Neuronal stem cell (in vitro differentiated cells): ENCODE results near the gene UBE2L6.

Source experiments
- DNase-seq: peaks from one replicate; pipeline ENCODE4 v3.0.0-alpha.2; 2013; ENCODE audit warnings: low spot score
- H2AFZ ChIP-seq: one replicate; pipeline ENCODE4 v1.6.1; 2013; ENCODE audit warnings: mild to moderate bottlenecking, low read length, inconsistent platforms
- H2AK5ac ChIP-seq: 2 replicates; pipeline ENCODE4 v1.6.1; 2013; ENCODE audit warnings: low read depth, mild to moderate bottlenecking, inconsistent platforms, low read length, moderate library complexity, mixed read lengths
- H2BK120ac ChIP-seq: 2 replicates; pipeline ENCODE4 v1.6.1; 2013; ENCODE audit warnings: low read depth, mild to moderate bottlenecking, inconsistent platforms, low read length, moderate library complexity, mixed read lengths
- H2BK12ac ChIP-seq: one replicate; pipeline ENCODE4 v1.6.1; 2013; ENCODE audit warnings: low read length, inconsistent platforms
- H2BK15ac ChIP-seq: 2 replicates; pipeline ENCODE4 v1.6.1; 2013; ENCODE audit warnings: mild to moderate bottlenecking, low read length, inconsistent platforms, mixed read lengths
- H2BK5ac ChIP-seq: one replicate; pipeline ENCODE4 v1.6.1; 2013; ENCODE audit warnings: inconsistent platforms, mild to moderate bottlenecking, low read length, moderate library complexity
- H3K14ac ChIP-seq: one replicate; pipeline ENCODE4 v1.6.1; 2013; ENCODE audit warnings: low read length, inconsistent platforms
- H3K18ac ChIP-seq: 2 replicates; pipeline ENCODE4 v1.6.1; 2013; ENCODE audit warnings: low read length, inconsistent platforms
- H3K23ac ChIP-seq: 2 replicates; pipeline ENCODE4 v1.6.1; 2013; ENCODE audit warnings: low read depth, mild to moderate bottlenecking, mixed read lengths, low read length, inconsistent platforms; ENCODE audit not compliant: poor library complexity
- H3K27ac ChIP-seq: replicated peaks from 3 replicates; pipeline ENCODE4 v1.5.1; 2013; ENCODE audit warnings: low read length, inconsistent platforms
- H3K27me3 ChIP-seq, 3 experiments: 2 replicates each; pipeline ENCODE4 v1.6.1; 2013; ENCODE audit warnings: low read length in 3 of 3, mild to moderate bottlenecking in 2 of 3, inconsistent platforms in 1 of 3, low read depth in 1 of 3, mixed read lengths in 1 of 3, moderate library complexity in 1 of 3; ENCODE audit not compliant: control insufficient read depth in 3 of 3, insufficient read depth in 3 of 3
- H3K36me3 ChIP-seq, 2 donors: replicated peaks in 1 of 2; 2 replicates each; pipeline ENCODE4 v1.6.1; 2013; ENCODE audit warnings: low read length in 2 of 2; ENCODE audit not compliant: control insufficient read depth in 2 of 2, insufficient read depth in 2 of 2
- H3K4ac ChIP-seq: 2 replicates; pipeline ENCODE4 v1.6.1; 2013; ENCODE audit warnings: inconsistent platforms, mild to moderate bottlenecking, low read length, moderate library complexity
- H3K4me1 ChIP-seq, 2 donors: 1 replicate in 1 of 2; 2 replicates in 1 of 2; pipeline ENCODE4 v1.6.1; 2013; ENCODE audit warnings: low read length in 2 of 2, low read depth in 1 of 2; ENCODE audit not compliant: control insufficient read depth in 2 of 2, insufficient read depth in 1 of 2
- H3K4me2 ChIP-seq: one replicate; pipeline ENCODE4 v1.6.1; 2013; ENCODE audit warnings: mild to moderate bottlenecking, low read length, inconsistent platforms; ENCODE audit not compliant: insufficient read depth, poor library complexity, severe bottlenecking
- H3K4me3 ChIP-seq, 2 donors: 2 replicates each; pipeline ENCODE4 v1.5.1; 2013; ENCODE audit warnings: low read length in 2 of 2, mild to moderate bottlenecking in 2 of 2, inconsistent platforms in 1 of 2, moderate library complexity in 1 of 2
- H3K79me1 ChIP-seq: one replicate; pipeline ENCODE4 v1.6.1; 2013; ENCODE audit warnings: low read depth, mild to moderate bottlenecking, inconsistent platforms, low read length, moderate library complexity
- H3K9ac ChIP-seq: one replicate; pipeline ENCODE4 v1.6.1; 2013; ENCODE audit warnings: mild to moderate bottlenecking, low read depth, low read length, inconsistent platforms; ENCODE audit not compliant: poor library complexity
- H3K9me3 ChIP-seq, 2 donors: replicated peaks in 1 of 2; 2 replicates each; pipeline versions ENCODE3 to v1.6.1; 2013; ENCODE audit warnings: low read length in 2 of 2, mild to moderate bottlenecking in 2 of 2, inconsistent platforms in 1 of 2, low read depth in 1 of 2, mixed read lengths in 1 of 2, moderate library complexity in 1 of 2; ENCODE audit not compliant: control insufficient read depth in 2 of 2, insufficient read depth in 1 of 2
- H4K8ac ChIP-seq: one replicate; pipeline ENCODE4 v1.6.1; 2013; ENCODE audit warnings: low read depth, mild to moderate bottlenecking, inconsistent platforms, low read length, moderate library complexity
- H4K91ac ChIP-seq: one replicate; pipeline ENCODE4 v1.6.1; 2013; ENCODE audit warnings: low read length, low read depth, mild to moderate bottlenecking, inconsistent platforms; ENCODE audit not compliant: poor library complexity
- WGBS, 2 donors: extraction: QIAGEN DNeasy Blood & Tissue Kit; methylation state at CpG; one replicate each; pipeline ENCODE4 v1.1.7; 2013; ENCODE audit warnings: missing lambda C conversion rate in 2 of 2, mixed read lengths in 1 of 2; ENCODE audit not compliant: insufficient read length in 2 of 2, insufficient replicate concordance in 1 of 2; ENCODE audit errors: extremely low coverage in 2 of 2; 5-methylcytosine and 5-hydroxymethylcytosine counted together

The UBE2L6 gene

GRCh38 chr11:57512646-57513451 is 54.6 kb downstream of the UBE2L6 start:
- Histone ChIP-seq H2BK15ac (no peak overlapping the region), H3K18ac (no peak overlapping the region), H2BK5ac (no peak overlapping the region), H3K27me3 (peaks cover 0 to 49% (median 22%) of the 10 kb centered on the region in 3 experiments), H2BK12ac (no peak overlapping the region), H3K14ac (no peak overlapping the region), H3K79me1 (peaks cover 1% of the 10 kb centered on the region), H3K4me2 (no peak overlapping the region), H3K36me3 (no peaks in the 10 kb centered on the region), H2AFZ (no peak overlapping the region), H2AK5ac (no peak overlapping the region), H4K91ac (no peak overlapping the region), H3K4me1 (peaks cover 4 to 7% of the 10 kb centered on the region in 2 donors), H3K9ac (no peak overlapping the region), H3K27ac (no peak overlapping the region), H3K9me3 (no peaks in the 10 kb centered on the region), H3K4me3 (no peak overlapping the region), H4K8ac (no peak overlapping the region), H3K4ac (no peak overlapping the region), H2BK120ac (no peak overlapping the region), H3K23ac (no peak overlapping the region)
- WGBS, 2 donors = no CpG with 5 or more reads among the region's 12 CpGs
- DNase-seq = no peak

- Histone ChIP-seq H3K27ac (no peak overlapping the region), H3K23ac (no peak overlapping the region), H2AK5ac (no peak overlapping the region), H2BK120ac (no peak overlapping the region), H3K9ac (no peak overlapping the region), H3K4me3 (no peak overlapping the region), H3K36me3 (no peaks in the 10 kb centered on the region), H2BK15ac (no peak overlapping the region), H2AFZ (no peak overlapping the region), H3K79me1 (peaks cover 1% of the 10 kb centered on the region), H3K27me3 (peaks cover 0 to 42% (median 22%) of the 10 kb centered on the region in 3 experiments), H3K4ac (no peak overlapping the region), H3K4me1 (peaks cover 4 to 7% of the 10 kb centered on the region in 2 donors), H4K91ac (no peak overlapping the region), H3K4me2 (no peak overlapping the region), H3K9me3 (no peaks in the 10 kb centered on the region), H3K18ac (no peak overlapping the region), H2BK5ac (no peak overlapping the region), H3K14ac (no peak overlapping the region), H4K8ac (no peak overlapping the region), H2BK12ac (no peak overlapping the region)
- no CpG with 5 or more reads among the region's 6 CpGs for WGBS, 2 donors
- DNase-seq = no peak
Measured at GRCh38 chr11:57511741-57512430, 55.6 kb downstream of the UBE2L6 start.

GRCh38 chr11:57508341-57509170 is 58.9 kb downstream of the UBE2L6 start:
- H3K9ac ChIP-seq = no peak overlapping the region
- H2BK5ac ChIP-seq = no peak overlapping the region
- H3K4me1 ChIP-seq = no peaks in the 10 kb centered on the region
- H4K8ac ChIP-seq = no peak overlapping the region
- no peak overlapping the region for H3K18ac ChIP-seq
- no peak overlapping the region for H2BK12ac ChIP-seq
- H3K4me2 ChIP-seq = no peak overlapping the region
- no peaks in the 10 kb centered on the region for H3K36me3 ChIP-seq
- no peak overlapping the region for H3K27ac ChIP-seq
- peaks cover 0 to 11% (median 0%) of the 10 kb centered on the region in 3 experiments for H3K27me3 ChIP-seq
- H2AK5ac ChIP-seq = no peak overlapping the region
- H3K79me1 ChIP-seq = no peaks in the 10 kb centered on the region
- H3K14ac ChIP-seq = no peak overlapping the region
- no peaks in the 10 kb centered on the region for H3K9me3 ChIP-seq
- WGBS, 2 donors = no CpG with 5 or more reads among the region's 7 CpGs
- no peak overlapping the region for H2BK120ac ChIP-seq
- DNase-seq = no peak
- no peak overlapping the region for H2BK15ac ChIP-seq
- no peak overlapping the region for H4K91ac ChIP-seq
- no peak overlapping the region for H3K4me3 ChIP-seq
- H3K4ac ChIP-seq = no peak overlapping the region
- H2AFZ ChIP-seq = no peak overlapping the region
- H3K23ac ChIP-seq = no peak overlapping the region
